HCT116 (cell line): ENCODE data around the gene SORT1. TPM values are rescaled to one million over a fixed set of nuclear protein-coding genes. Genes with fewer than 3 reads are reported as not detected.

Source experiments
- ATAC-seq: fragments of 200-7000 bp; cut with Tn5 transposase; 2 replicates; pipeline ENCODE4 v1.9.1; 2020; ENCODE audit warnings: mild to moderate bottlenecking, moderate library complexity
- BruUV-seq: library from RNA; stranded (reverse); fragments of 400-500 nt; replicated peaks from 2 replicates; lab custom pipeline; 2021; lab: Mats Ljungman, UMichigan
- CTCF ChIA-PET: fragments of 300-600 bp; sonication (Branson Sonifier 250); formaldehyde crosslinking; loops from one replicate; lab custom pipeline; 2021; ENCODE audit warnings: antibody characterized with exemption; lab: Charles Lee
- POLR2A ChIA-PET: fragments of 300-600, 350-600 bp; sonication (Branson Sonifier 250); formaldehyde crosslinking; loops from one replicate; lab custom pipeline; 2021; ENCODE audit warnings: antibody characterized with exemption; lab: Charles Lee
- RAD21 ChIA-PET, 2 experiments: fragments of 300-600 bp; sonication (Branson Sonifier 250); formaldehyde crosslinking; loops; one replicate each; lab custom pipeline; 2023; ENCODE audit warnings: low total read pairs in 2 of 2; ENCODE audit not compliant: uncharacterized antibody in 2 of 2, unreplicated experiment in 2 of 2, low non-redundant PET in 1 of 2; lab: Charles Lee
- DNase-seq: peaks from one replicate; pipeline ENCODE4 v3.0.0-alpha.2; 2010; ENCODE audit warnings: low read depth, low spot score
- H2AFZ ChIP-seq: fragments of 200-600 bp; shearing (Covaris generic), sonication (generic); 2 replicates; pipeline ENCODE4 v1.6.1; 2017; ENCODE audit warnings: low read depth, mixed run types, mixed read lengths, antibody characterized with exemption, low read length; ENCODE audit not compliant: poor library complexity, severe bottlenecking
- H3K27ac ChIP-seq: 2 replicates; pipeline ENCODE4 v1.5.1; 2012; ENCODE audit warnings: low read depth, low read length
- H3K27me3 ChIP-seq: fragments of 200-600 bp; sonication (generic); 2 replicates; pipeline ENCODE4 v1.6.1; 2016; ENCODE audit warnings: mixed run types, low read length, mixed read lengths; ENCODE audit not compliant: insufficient read depth
- H3K36me3 ChIP-seq, 2 experiments: fragments of 200-500 bp in 1 of 2; fragments of 200-600 bp in 1 of 2; sonication (Bioruptor generic) in 1 of 2; sonication (generic) in 1 of 2; 2 replicates each; pipeline versions ENCODE4 v1.5.1 to v1.6.1; 2014 to 2016; ENCODE audit warnings: low read length in 2 of 2, inconsistent platforms in 1 of 2, mixed read lengths in 1 of 2, mixed run types in 1 of 2; ENCODE audit not compliant: insufficient read depth in 2 of 2, control insufficient read depth in 1 of 2
- H3K4me1 ChIP-seq, 2 experiments: fragments of 200-600 bp in 1 of 2; sonication (generic) in 1 of 2; 2 replicates each; pipeline versions ENCODE4 v1.5.1 to v1.6.1; 2012 to 2017; ENCODE audit warnings: low read length in 2 of 2, inconsistent platforms in 1 of 2, mild to moderate bottlenecking in 1 of 2, mixed read lengths in 1 of 2, mixed run types in 1 of 2, moderate library complexity in 1 of 2; ENCODE audit not compliant: insufficient read depth in 2 of 2, control insufficient read depth in 1 of 2
- H3K4me2 ChIP-seq: fragments of 200-600 bp; sonication (generic); 2 replicates; pipeline ENCODE4 v1.6.1; 2017; ENCODE audit warnings: mixed run types, low read length, mixed read lengths
- H3K4me3 ChIP-seq, 2 experiments: fragments of 200-600 bp in 1 of 2; sonication (generic) in 1 of 2; replicated peaks in 1 of 2; 2 replicates each; pipeline ENCODE4 v1.5.1; 2011 to 2016; ENCODE audit warnings: low read length in 2 of 2, control low read depth in 1 of 2, low read depth in 1 of 2, mild to moderate bottlenecking in 1 of 2, mixed read lengths in 1 of 2, mixed run types in 1 of 2
- H3K79me2 ChIP-seq: fragments of 200-600 bp; sonication (generic); 2 replicates; pipeline ENCODE4 v1.6.1; 2017; ENCODE audit warnings: mild to moderate bottlenecking, mixed run types, low read length, moderate library complexity, mixed read lengths; ENCODE audit not compliant: insufficient read depth
- H3K9ac ChIP-seq: fragments of 200-600 bp; sonication (generic); 2 replicates; pipeline ENCODE4 v1.6.1; 2016; ENCODE audit warnings: low read length, mixed read lengths
- H3K9me2 ChIP-seq: fragments of 200-600 bp; sonication (generic), shearing (Covaris generic); 2 replicates; pipeline ENCODE4 v1.6.1; 2017; ENCODE audit warnings: mixed run types, mild to moderate bottlenecking, moderate library complexity; ENCODE audit not compliant: insufficient read depth
- H3K9me3 ChIP-seq, 2 experiments: fragments of 200-500 bp in 1 of 2; fragments of 200-600 bp in 1 of 2; sonication (Bioruptor generic) in 1 of 2; sonication (generic) in 1 of 2; 2 replicates each; pipeline ENCODE4 v1.6.1; 2014 to 2017; ENCODE audit warnings: low read length in 2 of 2, mixed read lengths in 2 of 2, inconsistent platforms in 1 of 2, low read depth in 1 of 2, mild to moderate bottlenecking in 1 of 2, mixed run types in 1 of 2, moderate library complexity in 1 of 2; ENCODE audit not compliant: control insufficient read depth in 1 of 2, insufficient read depth in 1 of 2
- H4K20me1 ChIP-seq: fragments of 200-600 bp; sonication (generic), shearing (Covaris generic); 2 replicates; pipeline ENCODE4 v1.6.1; 2017; ENCODE audit warnings: mixed run types, mild to moderate bottlenecking, moderate library complexity; ENCODE audit not compliant: insufficient read depth
- CEBPB ChIP-seq: IDR thresholded peaks from 2 replicates; pipeline ENCODE4 v1.6.1; 2012; ENCODE audit warnings: low read depth
- JUND ChIP-seq: IDR thresholded peaks from 2 replicates; pipeline ENCODE4 v1.6.1; 2012
- SP1 ChIP-seq: IDR thresholded peaks from 2 replicates; pipeline ENCODE4 v1.6.1; 2012; ENCODE audit warnings: low read depth
- YY1 ChIP-seq: IDR thresholded peaks from 2 replicates; pipeline ENCODE4 v1.6.1; 2011; ENCODE audit warnings: low read length, low read depth, moderate library complexity, mild to moderate bottlenecking; ENCODE audit not compliant: insufficient replicate concordance; ENCODE audit errors: extremely low read depth
- ZNF274 ChIP-seq: fragments of 200-500 bp; sonication (Bioruptor generic); IDR thresholded peaks from 2 replicates; pipeline ENCODE4 v1.6.1; 2014; ENCODE audit warnings: mild to moderate bottlenecking, low read depth, low read length, inconsistent platforms
- intact Hi-C: fragments of 100-400 bp; cut with micrococcal nuclease; formaldehyde crosslinking; loops from 2 replicates; pipeline ENCODE4 v1.10.0; 2022
- total RNA-seq: library from RNA; stranded (reverse); gene quantifications from one replicate; pipeline ENCODE4 v1.2.1, GENCODE V29; 2021; ENCODE audit not compliant: unreplicated experiment
- TF ChIP-seq, protein P1 (sequence below), 3 experiments: fragments of 200-600 bp in 1 of 3; sonication (generic) in 1 of 3; IDR thresholded peaks in 2 of 3; conservative IDR thresholded peaks in 1 of 3; 2 replicates each; pipeline ENCODE4 v1.5.1; 2012 to 2017; ENCODE audit warnings: low read depth in 2 of 3, low read length in 2 of 3, antibody characterized with exemption in 1 of 3, borderline replicate concordance in 1 of 3, control low read depth in 1 of 3, mild to moderate bottlenecking in 1 of 3, mixed read lengths in 1 of 3, mixed run types in 1 of 3, moderate library complexity in 1 of 3; ENCODE audit not compliant: insufficient read depth in 1 of 3

Gene SORT1
- total RNA-seq, 1 experiment from 2014 or later = 20.2 TPM

DNA sequence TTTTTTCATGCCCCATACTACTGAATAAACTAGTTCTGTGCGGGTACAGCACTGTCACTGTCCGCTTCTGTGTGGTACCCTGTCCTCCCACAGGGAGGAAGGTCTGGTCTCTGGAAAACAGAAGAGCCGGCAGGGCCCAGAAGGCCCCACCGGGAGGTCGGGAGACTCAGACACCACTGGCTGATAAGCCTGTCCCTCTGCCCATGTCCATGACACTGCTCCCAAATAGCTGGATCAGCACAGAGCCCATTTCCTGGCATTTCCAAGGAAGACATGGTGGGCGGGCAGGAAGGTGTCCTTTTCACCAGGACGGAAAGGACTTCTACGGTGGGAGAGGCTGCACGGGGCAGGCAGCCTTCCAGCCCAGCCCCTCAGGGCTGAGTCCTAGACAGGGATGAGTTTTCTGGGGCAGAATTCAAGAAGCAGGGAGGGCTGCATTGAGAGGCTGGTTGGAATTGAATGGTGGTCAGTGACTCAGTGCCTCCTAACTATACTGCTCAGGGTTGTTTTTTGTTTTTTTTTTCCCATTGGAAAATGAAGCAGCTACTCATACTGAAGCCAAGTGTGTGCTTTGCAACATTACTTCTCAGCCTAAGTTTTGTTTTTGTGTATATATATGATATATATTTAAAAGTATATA lies 121.9 kb downstream of the SORT1 start:
- no peak overlapping the region for H2AFZ ChIP-seq
- no peak for TF ChIP-seq CEBPB
- TF ChIP-seq YY1 = no peak
- TF ChIP-seq ZNF274 = no peak
- H3K4me1 ChIP-seq = peaks cover 35 to 47% of the 10 kb centered on the region in 2 experiments
- H3K9me2 ChIP-seq = no peaks in the 10 kb centered on the region
- no peak overlapping the region for H3K4me3 ChIP-seq
- H3K36me3 ChIP-seq = peaks cover 6 to 15% of the 10 kb centered on the region in 2 experiments; a peak in 3 of 4 replicates
- ATAC-seq (no peak), DNase-seq (no peak)
- no peaks in the 10 kb centered on the region for H3K9me3 ChIP-seq
- no peaks in the 10 kb centered on the region for H3K27me3 ChIP-seq
- no peaks in the 10 kb centered on the region for H4K20me1 ChIP-seq
- POLR2A ChIA-PET = no interaction called here
- CTCF ChIA-PET = interaction anchor here (0.7 to 5.0 kb wide), 3 partner anchors 124 to 257 kb away, joined by 4 to 95 read pairs (median 8); partner anchors contain the start of gene SORT1
- BruUV-seq = no TSS peak
- intact Hi-C loops = loop anchor here (2.0 kb wide), 2 partner anchors 123 to 257 kb away; no protein-coding TSS in a partner anchor
- 0 out of 2 replicates have a peak overlapping the region, but pooled peaks have one; percentile 8 for H3K9ac ChIP-seq
- H3K4me2 ChIP-seq = peak overlapping the region; percentile 63
- H3K79me2 ChIP-seq = no peaks in the 10 kb centered on the region
- H3K27ac ChIP-seq = peak overlapping the region; percentile 43
- RAD21 ChIA-PET = no interaction called here

DNA sequence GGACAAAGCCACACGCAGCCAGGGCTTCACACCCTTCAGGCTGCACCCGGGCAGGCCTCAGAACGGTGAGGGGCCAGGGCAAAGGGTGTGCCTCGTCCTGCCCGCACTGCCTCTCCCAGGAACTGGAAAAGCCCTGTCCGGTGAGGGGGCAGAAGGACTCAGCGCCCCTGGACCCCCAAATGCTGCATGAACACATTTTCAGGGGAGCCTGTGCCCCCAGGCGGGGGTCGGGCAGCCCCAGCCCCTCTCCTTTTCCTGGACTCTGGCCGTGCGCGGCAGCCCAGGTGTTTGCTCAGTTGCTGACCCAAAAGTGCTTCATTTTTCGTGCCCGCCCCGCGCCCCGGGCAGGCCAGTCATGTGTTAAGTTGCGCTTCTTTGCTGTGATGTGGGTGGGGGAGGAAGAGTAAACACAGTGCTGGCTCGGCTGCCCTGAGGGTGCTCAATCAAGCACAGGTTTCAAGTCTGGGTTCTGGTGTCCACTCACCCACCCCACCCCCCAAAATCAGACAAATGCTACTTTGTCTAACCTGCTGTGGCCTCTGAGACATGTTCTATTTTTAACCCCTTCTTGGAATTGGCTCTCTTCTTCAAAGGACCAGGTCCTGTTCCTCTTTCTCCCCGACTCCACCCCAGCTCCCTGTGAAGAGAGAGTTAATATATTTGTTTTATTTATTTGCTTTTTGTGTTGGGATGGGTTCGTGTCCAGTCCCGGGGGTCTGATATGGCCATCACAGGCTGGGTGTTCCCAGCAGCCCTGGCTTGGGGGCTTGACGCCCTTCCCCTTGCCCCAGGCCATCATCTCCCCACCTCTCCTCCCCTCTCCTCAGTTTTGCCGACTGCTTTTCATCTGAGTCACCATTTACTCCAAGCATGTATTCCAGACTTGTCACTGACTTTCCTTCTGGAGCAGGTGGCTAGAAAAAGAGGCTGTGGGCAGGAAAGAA lies 122.9 kb downstream of the SORT1 start:
- ATAC-seq = peak; percentile 59
- intact Hi-C loops = no loop called here
- ChIA-PET POLR2A (no interaction called here), CTCF (interaction anchor here (2.1 kb wide), 1 partner anchor 258 kb away, joined by 8 read pairs; no protein-coding TSS in a partner anchor), RAD21 (no interaction called here)
- H3K79me2 ChIP-seq = no peaks in the 10 kb centered on the region
- peak overlapping the region; percentile 43 for H3K27ac ChIP-seq
- peaks cover 35 to 47% of the 10 kb centered on the region in 2 experiments for H3K4me1 ChIP-seq
- H3K9ac ChIP-seq = peak overlapping the region; percentile 13; the same call in 1 of the 2 replicates
- no peaks in the 10 kb centered on the region for H4K20me1 ChIP-seq
- H3K9me2 ChIP-seq = no peaks in the 10 kb centered on the region
- TF ChIP-seq, protein P1, sequence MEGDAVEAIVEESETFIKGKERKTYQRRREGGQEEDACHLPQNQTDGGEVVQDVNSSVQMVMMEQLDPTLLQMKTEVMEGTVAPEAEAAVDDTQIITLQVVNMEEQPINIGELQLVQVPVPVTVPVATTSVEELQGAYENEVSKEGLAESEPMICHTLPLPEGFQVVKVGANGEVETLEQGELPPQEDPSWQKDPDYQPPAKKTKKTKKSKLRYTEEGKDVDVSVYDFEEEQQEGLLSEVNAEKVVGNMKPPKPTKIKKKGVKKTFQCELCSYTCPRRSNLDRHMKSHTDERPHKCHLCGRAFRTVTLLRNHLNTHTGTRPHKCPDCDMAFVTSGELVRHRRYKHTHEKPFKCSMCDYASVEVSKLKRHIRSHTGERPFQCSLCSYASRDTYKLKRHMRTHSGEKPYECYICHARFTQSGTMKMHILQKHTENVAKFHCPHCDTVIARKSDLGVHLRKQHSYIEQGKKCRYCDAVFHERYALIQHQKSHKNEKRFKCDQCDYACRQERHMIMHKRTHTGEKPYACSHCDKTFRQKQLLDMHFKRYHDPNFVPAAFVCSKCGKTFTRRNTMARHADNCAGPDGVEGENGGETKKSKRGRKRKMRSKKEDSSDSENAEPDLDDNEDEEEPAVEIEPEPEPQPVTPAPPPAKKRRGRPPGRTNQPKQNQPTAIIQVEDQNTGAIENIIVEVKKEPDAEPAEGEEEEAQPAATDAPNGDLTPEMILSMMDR (IDR thresholded peaks at IDR 0.05 in 2 of 3, conservative IDR thresholded peaks at IDR 0.05 in 1 of 3; ENCODE audit: borderline replicate concordance in 1 of 3, insufficient read depth in 1 of 3, low read depth in 2 of 3, low read length in 2 of 3) = no peak
- peak; percentile 64 for TF ChIP-seq SP1
- TF ChIP-seq JUND = peak; percentile 18; the same call in 1 of the 2 replicates
- no TSS peak for BruUV-seq
- H3K4me2 ChIP-seq = peak overlapping the region; percentile 63
- no peaks in the 10 kb centered on the region for H3K9me3 ChIP-seq
- DNase-seq = peak; percentile 21
- peaks cover 5 to 7% of the 10 kb centered on the region in 2 experiments; a peak in 3 of 4 replicates for H3K36me3 ChIP-seq
- no peak overlapping the region for H2AFZ ChIP-seq
- H3K4me3 ChIP-seq = peak overlapping the region; percentile 4 to 22; a peak in 3 of 4 replicates
- no peaks in the 10 kb centered on the region for H3K27me3 ChIP-seq
